Stimulated activated CD4-positive, alpha-beta T cell treated with anti-CD3 and anti-CD28 coated beads, Interleukin-4, amount 100 ng/mL, for 1 hour (primary cell): Measurements from ENCODE around the gene ADAM33.

Experiments used
- DNase-seq: peaks from one replicate; pipeline ENCODE4 v3.0.0-alpha.2; 2020

The ADAM33 gene

GRCh38 chr20:3645309-3646066, 36.3 kb downstream of the ADAM33 start:
- no peak for DNase-seq

- no peak for DNase-seq
Observed at GRCh38 chr20:3640259-3640658, 41.6 kb downstream of the ADAM33 start.

- DNase-seq = no peak
Observed at GRCh38 chr20:3635346-3635745, 46.5 kb downstream of the ADAM33 start.

- DNase-seq = no peak
Observed at GRCh38 chr20:3633913-3634478, 47.8 kb downstream of the ADAM33 start.

- no peak for DNase-seq
Observed at GRCh38 chr20:3632311-3633004, 49.4 kb downstream of the ADAM33 start.

GRCh38 chr20:3631534-3631933, 50.3 kb downstream of the ADAM33 start:
- DNase-seq = no peak

GRCh38 chr20:3630429-3630828, 51.4 kb downstream of the ADAM33 start:
- no peak for DNase-seq

- DNase-seq = no peak
Observed at GRCh38 chr20:3629893-3630292, 51.9 kb downstream of the ADAM33 start.

- no peak for DNase-seq
Observed at GRCh38 chr20:3628502-3629314, 53.1 kb downstream of the ADAM33 start.

GRCh38 chr20:3627476-3627875, 54.3 kb downstream of the ADAM33 start:
- DNase-seq = no peak

- DNase-seq = no peak
Observed at GRCh38 chr20:3622406-3622805, 59.4 kb downstream of the ADAM33 start.

GRCh38 chr20:3621111-3621510, 60.7 kb downstream of the ADAM33 start:
- DNase-seq = no peak
